Thoracic aorta (tissue), 2 donors: Measurements from ENCODE around the gene CD69. TPM values are rescaled to one million over a fixed set of nuclear protein-coding genes. Genes with fewer than 3 reads are reported as not detected.

Source experiments
- ATAC-seq: fragments of 150-250 bp; one replicate; pipeline ENCODE4 v1.8.0; 2017; ENCODE audit warnings: low read depth; ENCODE audit not compliant: insufficient number of reproducible peaks, low FRiP score
- DNase-seq: peaks from one replicate; pipeline ENCODE4 v3.0.0-alpha.2; 2020; ENCODE audit warnings: low spot score
- H3K27ac ChIP-seq, 2 donors: fragments of 200-600 bp; sonication (generic); 1 replicate in 1 of 2; 2 replicates in 1 of 2; pipeline ENCODE4 v1.5.1; 2016; ENCODE audit warnings: mild to moderate bottlenecking in 2 of 2, moderate library complexity in 2 of 2
- H3K27me3 ChIP-seq: fragments of 200-600 bp; sonication (generic); replicated peaks from 2 replicates; pipeline ENCODE4 v1.6.0; 2016; ENCODE audit warnings: mild to moderate bottlenecking; ENCODE audit not compliant: insufficient read depth
- H3K36me3 ChIP-seq: fragments of 200-600 bp; sonication (generic); one replicate; pipeline ENCODE4 v1.5.1; 2016
- H3K4me1 ChIP-seq, 2 donors: fragments of 200-600 bp; sonication (generic); 1 replicate in 1 of 2; 2 replicates in 1 of 2; pipeline versions ENCODE4 v1.5.1 to v1.6.0; 2016; ENCODE audit warnings: low read depth in 2 of 2, mild to moderate bottlenecking in 1 of 2; ENCODE audit not compliant: control insufficient read depth in 1 of 2
- H3K4me3 ChIP-seq: fragments of 200-600 bp; sonication (generic); 2 replicates; pipeline ENCODE4 v1.5.1; 2016; ENCODE audit warnings: mild to moderate bottlenecking
- H3K9me3 ChIP-seq: fragments of 200-600 bp; sonication (generic); 2 replicates; pipeline ENCODE4 v1.5.1; 2016
- CTCF ChIP-seq: fragments of 200-600 bp; sonication (generic); IDR thresholded peaks from one replicate; pipeline ENCODE4 v1.5.1; 2019; ENCODE audit warnings: antibody characterized with exemption
- total RNA-seq, 2 donors: library from RNA; depleted of rRNA; stranded (reverse); fragments of >200 nt; gene quantifications; one replicate each; pipeline versions ENCODE4 v1.1.0 to v1.2.3, GENCODE V29; 2016

Gene CD69
- total RNA-seq, 2 donors from 2014 or later, result 5.8 to 40.3 TPM

GRCh38 chr12:9762369-9762768 is 1.7 kb upstream of the CD69 start:
- no peak for DNase-seq
- Histone ChIP-seq H3K4me1 (no peaks in the 10 kb centered on the region), H3K27ac (no peak overlapping the region), H3K27me3 (no peaks in the 10 kb centered on the region), H3K4me3 (no peak overlapping the region), H3K36me3 (no peaks in the 10 kb centered on the region), H3K9me3 (no peaks in the 10 kb centered on the region)
- ATAC-seq, result no peak
- no peak for TF ChIP-seq CTCF

GRCh38 chr12:9761419-9761781 is 699 bp upstream of the CD69 start:
- Histone ChIP-seq H3K36me3 (no peaks in the 10 kb centered on the region), H3K4me1 (no peaks in the 10 kb centered on the region), H3K9me3 (no peaks in the 10 kb centered on the region), H3K27me3 (no peaks in the 10 kb centered on the region), H3K27ac (peak overlapping the region in 1 of 2 donors; percentile 15), H3K4me3 (peak overlapping the region; percentile 48)
- no peak for TF ChIP-seq CTCF
- DNase-seq, result no peak
- no peak for ATAC-seq

- H3K27ac ChIP-seq, result no peak overlapping the region
- H3K36me3 ChIP-seq, result no peaks in the 10 kb centered on the region
- H3K9me3 ChIP-seq, result no peaks in the 10 kb centered on the region
- ATAC-seq (no peak), DNase-seq (no peak)
- H3K4me1 ChIP-seq, result no peaks in the 10 kb centered on the region
- H3K27me3 ChIP-seq, result no peaks in the 10 kb centered on the region
- peak overlapping the region; percentile 48 for H3K4me3 ChIP-seq
- no peak for TF ChIP-seq CTCF
These were observed 581 bp downstream of the CD69 start for GRCh38 chr12:9760120-9760519.

GRCh38 chr12:9759694-9760093 is 1.0 kb downstream of the CD69 start:
- DNase-seq (no peak), ATAC-seq (no peak)
- H3K4me3 ChIP-seq, result peak overlapping the region; percentile 48
- H3K4me1 ChIP-seq, result no peaks in the 10 kb centered on the region
- H3K27me3 ChIP-seq, result no peaks in the 10 kb centered on the region
- H3K36me3 ChIP-seq, result no peaks in the 10 kb centered on the region
- TF ChIP-seq CTCF, result no peak
- no peak overlapping the region for H3K27ac ChIP-seq
- H3K9me3 ChIP-seq, result no peaks in the 10 kb centered on the region

- no peak for TF ChIP-seq CTCF
- H3K9me3 ChIP-seq, result no peaks in the 10 kb centered on the region
- no peaks in the 10 kb centered on the region for H3K36me3 ChIP-seq
- DNase-seq (no peak), ATAC-seq (no peak)
- H3K27ac ChIP-seq, result no peak overlapping the region
- no peaks in the 10 kb centered on the region for H3K4me1 ChIP-seq
- H3K27me3 ChIP-seq, result no peaks in the 10 kb centered on the region
- H3K4me3 ChIP-seq, result peak overlapping the region; percentile 50
These were observed 2.6 kb downstream of the CD69 start for GRCh38 chr12:9758119-9758518.
